ENCODE measurements around the gene SCYGR1. TPM values are rescaled to one million over a fixed set of nuclear protein-coding genes. Genes with fewer than 3 reads are reported as not detected.

SCYGR1 gene
- total RNA-seq, 4 donors from 2014 or later, result not detected

GRCh38 chr2:227377467-227378351, 10.0 kb downstream of the SCYGR1 start:
- TF ChIP-seq POLR2A (IDR thresholded peaks at IDR 0.05), result no peak
- no peak for TF ChIP-seq POLR2AphosphoS5 (IDR thresholded peaks at IDR 0.05)
- no peak for TF ChIP-seq EP300 (IDR thresholded peaks at IDR 0.05)
- no peak overlapping the region for H3K4me3 ChIP-seq
- H3K9me3 ChIP-seq, result no peaks in the 10 kb centered on the region
- H3K27ac ChIP-seq, result no peak overlapping the region
- no peaks in the 10 kb centered on the region for H3K36me3 ChIP-seq
- DNase-seq (ENCODE audit: low spot score in 2 of 2), result no peak
- WGBS, result 62% methylated on average over 8 of the region's 8 CpGs
- H3K4me1 ChIP-seq, result no peaks in the 10 kb centered on the region
- H3K27me3 ChIP-seq, result no peaks in the 10 kb centered on the region

DNA sequence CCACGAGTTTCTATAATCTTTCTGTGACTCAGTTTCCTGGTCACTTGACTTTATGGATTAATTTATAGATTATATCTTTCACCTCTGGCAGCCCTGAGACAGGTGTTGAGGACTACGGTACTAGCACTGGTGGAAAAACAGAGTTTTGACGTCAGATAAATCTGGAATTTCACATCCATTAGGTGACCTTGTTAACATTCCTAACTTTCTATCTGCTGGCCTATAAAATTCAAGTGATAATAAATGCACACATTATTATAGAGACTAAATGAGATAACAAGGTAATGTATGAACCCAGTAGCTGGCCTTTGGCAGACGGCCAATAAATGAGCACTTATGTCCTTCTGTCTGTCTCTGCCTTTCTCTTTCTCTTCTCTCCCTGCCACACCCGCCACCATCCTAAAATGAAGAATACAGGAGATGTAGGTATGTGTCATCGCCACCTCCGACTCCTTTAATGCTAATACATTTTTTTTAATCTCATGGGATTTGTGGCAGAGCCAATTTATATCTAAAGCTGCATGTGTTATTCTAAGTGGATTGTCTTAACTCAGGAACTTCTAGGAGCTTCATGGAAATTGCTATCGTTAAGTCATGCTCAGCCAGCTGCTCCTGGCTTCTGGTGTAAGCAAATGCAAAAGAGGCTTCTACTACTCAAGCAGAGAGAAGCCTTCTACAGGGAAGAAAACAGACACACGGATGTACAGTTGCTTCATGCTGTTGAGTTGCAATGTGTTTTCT, 10.9 kb downstream of the SCYGR1 start:
- Histone ChIP-seq H3K27me3 (no peaks in the 10 kb centered on the region), H3K4me3 (no peak overlapping the region), H3K27ac (no peak overlapping the region), H3K36me3 (no peaks in the 10 kb centered on the region), H3K9me3 (no peaks in the 10 kb centered on the region), H3K4me1 (no peaks in the 10 kb centered on the region)
- TF ChIP-seq EP300 (IDR thresholded peaks at IDR 0.05), result no peak
- TF ChIP-seq POLR2AphosphoS5 (IDR thresholded peaks at IDR 0.05), result no peak
- no peak for TF ChIP-seq POLR2A (IDR thresholded peaks at IDR 0.05)
- TF ChIP-seq CTCF (IDR thresholded peaks at IDR 0.05), result no peak
- 71% methylated on average over 9 of the region's 9 CpGs for WGBS
- no peak for DNase-seq (ENCODE audit: low spot score in 2 of 2)

DNA sequence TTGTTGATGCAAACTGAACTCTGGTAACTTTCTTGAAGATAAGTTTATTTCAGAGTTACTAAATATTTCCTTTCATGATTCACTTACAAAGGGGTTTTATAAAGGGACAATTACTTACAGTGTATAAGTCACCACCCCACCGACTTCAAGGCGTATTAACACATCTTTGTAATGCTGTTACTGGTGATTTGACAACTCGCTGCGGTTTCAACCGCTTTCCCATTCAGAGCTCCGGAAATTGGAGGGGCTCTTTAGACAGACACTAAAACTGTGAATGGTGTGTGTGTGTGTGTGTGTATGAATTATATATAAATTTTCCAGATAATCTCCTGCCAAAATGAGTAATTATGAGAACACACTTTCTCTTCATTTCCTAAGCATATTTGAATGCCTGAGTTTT, 13.6 kb downstream of the SCYGR1 start:
- no peaks in the 10 kb centered on the region for H3K4me1 ChIP-seq
- no peaks in the 10 kb centered on the region for H3K36me3 ChIP-seq
- H3K9me3 ChIP-seq, result no peaks in the 10 kb centered on the region
- no peak overlapping the region for H3K4me3 ChIP-seq
- 58% methylated on average over 6 of the region's 6 CpGs for WGBS
- DNase-seq (ENCODE audit: low spot score in 2 of 2), result no peak
- no peak for TF ChIP-seq POLR2AphosphoS5 (IDR thresholded peaks at IDR 0.05)
- TF ChIP-seq POLR2A (IDR thresholded peaks at IDR 0.05), result no peak
- no peak for TF ChIP-seq EP300 (IDR thresholded peaks at IDR 0.05)
- no peak for TF ChIP-seq CTCF (IDR thresholded peaks at IDR 0.05)
- H3K27me3 ChIP-seq, result no peaks in the 10 kb centered on the region
- no peak overlapping the region for H3K27ac ChIP-seq

DNA sequence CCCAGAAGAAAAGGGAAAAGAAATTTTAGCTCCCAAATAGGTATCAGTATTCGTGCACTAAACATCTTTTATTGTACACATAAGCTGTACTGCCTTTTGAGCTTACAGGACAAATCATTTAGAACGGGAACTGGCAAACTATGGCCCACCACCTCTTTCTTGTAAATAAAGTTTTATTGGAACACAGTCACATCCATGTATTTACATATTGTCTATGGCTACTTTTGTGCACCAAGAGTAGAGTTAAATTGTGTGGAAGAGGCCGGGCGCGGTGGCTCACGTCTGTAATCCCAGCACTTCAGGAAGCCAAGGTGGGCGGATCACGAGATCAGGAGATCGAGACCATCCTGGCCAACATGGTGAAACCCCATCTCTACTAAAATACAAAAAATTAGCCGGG, 14.4 kb downstream of the SCYGR1 start:
- WGBS, result 91% methylated on average over 10 of the region's 10 CpGs
- H3K9me3 ChIP-seq, result no peaks in the 10 kb centered on the region
- no peak for DNase-seq (ENCODE audit: low spot score in 2 of 2)
- no peak overlapping the region for H3K4me3 ChIP-seq
- H3K27ac ChIP-seq, result no peak overlapping the region
- H3K36me3 ChIP-seq, result no peaks in the 10 kb centered on the region
- no peaks in the 10 kb centered on the region for H3K4me1 ChIP-seq
- H3K27me3 ChIP-seq, result no peaks in the 10 kb centered on the region
- TF ChIP-seq POLR2A (IDR thresholded peaks at IDR 0.05), result no peak
- TF ChIP-seq EP300 (IDR thresholded peaks at IDR 0.05), result no peak
- TF ChIP-seq POLR2AphosphoS5 (IDR thresholded peaks at IDR 0.05), result no peak
- TF ChIP-seq CTCF (IDR thresholded peaks at IDR 0.05), result no peak

DNA sequence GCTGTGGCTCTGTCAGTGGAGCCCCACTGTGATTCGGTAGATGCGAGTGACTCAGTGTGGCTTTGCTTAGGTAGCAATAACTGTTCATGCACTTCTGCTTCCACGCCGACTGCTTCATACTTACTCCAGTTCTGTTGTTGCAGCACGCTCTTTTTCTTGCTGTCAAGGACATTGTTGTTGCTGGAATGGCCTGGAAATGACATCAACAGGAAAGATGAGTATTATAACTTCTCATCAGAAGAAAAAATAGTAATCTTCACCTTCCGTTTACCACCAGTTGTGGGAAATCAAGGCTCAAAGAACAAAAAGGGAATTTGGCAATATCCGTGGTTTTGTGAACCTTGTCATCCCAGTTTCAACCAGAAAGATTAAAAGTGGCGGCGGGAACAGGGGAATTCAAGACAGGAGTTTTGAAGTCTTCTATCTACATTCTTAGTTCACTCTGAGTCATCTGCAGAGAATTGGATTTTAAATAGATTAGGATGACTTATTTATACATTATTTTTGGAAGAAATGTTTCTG, 16.9 kb downstream of the SCYGR1 start:
- TF ChIP-seq EP300 (IDR thresholded peaks at IDR 0.05), result no peak
- TF ChIP-seq CTCF (IDR thresholded peaks at IDR 0.05), result no peak
- no peak for TF ChIP-seq POLR2A (IDR thresholded peaks at IDR 0.05)
- no peak for TF ChIP-seq POLR2AphosphoS5 (IDR thresholded peaks at IDR 0.05)
- H3K27ac ChIP-seq, result no peak overlapping the region

More for the DNA sequence above, 16.9 kb downstream of the SCYGR1 start:
- no peaks in the 10 kb centered on the region for H3K36me3 ChIP-seq
- H3K4me1 ChIP-seq, result peaks cover 10% of the 10 kb centered on the region
- H3K4me3 ChIP-seq, result no peak overlapping the region
- no peaks in the 10 kb centered on the region for H3K27me3 ChIP-seq
- no peak for DNase-seq (ENCODE audit: low spot score in 2 of 2)
- WGBS, result 71% methylated on average over 9 of the region's 9 CpGs
- no peaks in the 10 kb centered on the region for H3K9me3 ChIP-seq

Measured in suprapubic skin (tissue), 4 donors.